Measurements from ENCODE around the gene PRKG1.

PRKG1 gene

DNA sequence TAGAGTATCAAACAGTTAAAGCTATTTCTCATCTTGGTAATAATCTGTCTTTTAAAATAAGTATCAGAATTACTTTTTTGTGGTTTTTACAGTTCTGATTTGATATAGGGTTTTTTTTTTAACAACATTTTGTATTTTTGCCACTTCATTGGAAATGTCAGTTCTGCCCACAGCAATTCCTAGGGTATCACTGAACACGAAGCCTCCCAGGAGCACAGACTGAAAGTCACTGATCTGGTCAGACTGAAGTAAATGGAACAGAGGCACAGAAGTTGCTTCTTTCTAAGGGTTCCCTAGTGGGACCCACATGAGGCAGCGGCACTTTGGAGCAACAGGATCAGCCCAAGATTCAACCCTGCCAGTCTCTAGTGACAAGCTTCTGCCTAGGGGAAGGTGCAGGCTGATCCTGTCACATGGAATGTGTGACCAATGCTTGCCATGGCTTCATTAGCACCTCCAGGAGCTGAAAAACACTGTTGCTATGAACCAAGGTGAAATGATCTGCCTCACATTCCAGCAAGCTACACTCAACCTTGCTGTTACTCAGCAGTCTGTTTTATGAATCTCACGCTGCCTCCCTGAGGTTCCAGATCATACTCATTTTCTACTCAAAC is 898.6 kb downstream of the PRKG1 start:
- FAIRE-seq, result no peak

DNA sequence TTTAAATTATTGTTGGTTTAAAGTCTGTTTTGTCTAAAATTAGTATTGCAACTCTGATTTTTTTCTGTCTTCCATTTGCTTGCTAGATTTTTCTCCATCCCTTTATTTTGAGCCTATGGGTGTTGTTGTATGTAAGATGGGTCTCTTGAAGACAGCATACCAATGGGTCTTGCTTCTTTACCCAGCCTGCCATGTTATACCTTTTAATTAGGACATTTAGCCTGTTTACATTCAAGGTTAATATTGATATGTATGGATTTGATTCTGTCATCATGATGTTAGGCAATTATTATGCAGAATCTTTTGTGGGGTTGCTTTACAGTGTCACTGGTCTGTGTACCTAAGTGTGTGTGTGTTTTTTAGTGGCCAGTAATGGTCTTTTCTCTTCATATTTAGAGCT is 906.5 kb downstream of the PRKG1 start:
- FAIRE-seq, result no peak

DNA sequence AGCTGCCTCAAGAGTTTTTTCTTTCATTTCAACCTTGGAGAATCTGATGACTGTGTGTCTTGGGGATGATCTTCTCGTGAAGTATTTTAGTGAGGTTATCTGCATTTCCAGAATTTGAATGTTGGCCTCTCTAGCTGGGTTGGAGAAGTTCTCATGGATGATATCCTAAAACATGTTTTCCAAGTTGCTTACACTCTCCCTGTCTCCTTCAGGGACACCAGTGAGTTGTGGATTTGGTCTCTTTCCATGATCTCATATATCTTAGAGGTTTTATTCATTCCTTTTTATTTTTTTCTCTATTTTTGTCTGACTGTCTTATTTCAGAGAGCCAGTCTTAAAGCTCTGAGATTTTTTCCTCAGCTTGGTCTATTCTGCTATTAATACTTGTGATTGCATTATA is 907.4 kb downstream of the PRKG1 start:
- FAIRE-seq, result no peak

DNA sequence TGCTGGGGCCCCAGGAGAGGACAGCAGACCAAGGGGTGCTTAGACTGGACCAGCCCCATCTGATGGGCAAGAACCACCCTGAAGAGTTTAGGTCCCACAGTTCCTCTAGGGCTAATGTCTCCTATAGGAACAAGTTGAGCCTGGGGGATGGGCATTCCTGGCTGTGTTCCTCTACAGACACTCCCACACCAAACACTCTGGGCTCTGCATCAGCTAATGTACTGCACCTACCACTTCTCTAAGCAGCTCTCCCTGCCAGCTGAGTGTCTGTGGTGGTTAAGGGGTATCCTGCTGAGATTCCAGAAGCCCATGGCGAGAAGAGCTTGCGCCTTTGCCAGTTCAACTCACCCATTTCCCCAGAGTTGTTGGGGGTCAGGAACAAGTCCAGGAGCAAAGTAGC is 909.2 kb downstream of the PRKG1 start:
- FAIRE-seq, result no peak

DNA sequence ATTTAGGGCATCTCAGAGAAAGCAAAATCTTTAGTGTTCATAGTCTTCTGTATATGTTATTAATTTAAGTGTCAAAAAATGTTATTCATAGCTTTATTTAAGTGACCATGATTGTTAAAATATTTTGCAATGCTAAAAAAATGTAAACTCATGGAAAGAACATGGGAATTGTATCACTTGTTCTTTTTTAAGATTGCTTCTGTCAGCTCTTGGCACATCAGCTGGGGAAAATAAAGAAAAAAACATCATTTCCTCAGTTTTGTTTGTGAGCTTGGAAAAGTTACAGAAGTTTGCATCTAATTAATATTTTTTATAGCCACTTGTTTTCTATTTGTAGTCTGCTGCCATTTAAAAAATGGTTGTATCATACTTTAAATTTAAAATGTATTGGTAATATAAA is 911.0 kb downstream of the PRKG1 start:
- peak; percentile 21 for FAIRE-seq

DNA sequence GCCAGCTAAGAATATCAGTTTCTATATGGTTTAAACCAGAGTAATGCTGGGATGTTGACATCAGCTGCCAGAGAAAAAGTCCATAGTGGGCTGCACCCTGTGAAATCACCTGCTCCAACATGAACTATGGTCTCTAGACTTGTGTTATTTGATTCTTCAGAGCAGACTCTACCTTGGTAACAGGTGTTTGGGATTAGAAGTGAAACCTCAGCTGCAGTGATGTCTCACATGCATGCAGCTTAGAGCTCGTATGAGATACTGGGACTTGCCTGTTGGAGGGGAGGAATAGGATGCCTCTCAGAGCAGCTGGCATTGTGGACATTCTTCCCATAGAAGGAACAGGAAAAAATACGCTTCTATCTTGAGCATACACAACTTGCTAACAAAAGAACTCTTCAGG is 912.2 kb downstream of the PRKG1 start:
- no peak for FAIRE-seq

DNA sequence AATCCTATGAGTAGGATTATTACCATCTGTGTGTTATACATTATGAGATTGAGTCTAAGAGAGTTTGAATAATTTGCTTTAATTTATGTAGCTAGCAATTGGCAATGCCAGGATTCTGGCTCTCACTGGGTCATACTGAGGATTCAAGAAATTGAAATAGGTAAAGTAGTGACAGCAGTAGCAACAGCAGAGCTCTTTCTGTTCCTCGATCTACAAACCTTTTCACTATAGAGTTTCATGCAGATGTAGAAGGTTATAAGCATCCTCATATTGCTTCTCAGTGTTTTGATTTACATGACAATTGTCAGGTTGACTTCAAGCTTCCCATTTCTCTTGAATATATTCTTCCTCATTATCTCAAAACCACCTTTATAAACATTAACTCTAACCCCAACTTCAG is 919.2 kb downstream of the PRKG1 start:
- no peak for FAIRE-seq

DNA sequence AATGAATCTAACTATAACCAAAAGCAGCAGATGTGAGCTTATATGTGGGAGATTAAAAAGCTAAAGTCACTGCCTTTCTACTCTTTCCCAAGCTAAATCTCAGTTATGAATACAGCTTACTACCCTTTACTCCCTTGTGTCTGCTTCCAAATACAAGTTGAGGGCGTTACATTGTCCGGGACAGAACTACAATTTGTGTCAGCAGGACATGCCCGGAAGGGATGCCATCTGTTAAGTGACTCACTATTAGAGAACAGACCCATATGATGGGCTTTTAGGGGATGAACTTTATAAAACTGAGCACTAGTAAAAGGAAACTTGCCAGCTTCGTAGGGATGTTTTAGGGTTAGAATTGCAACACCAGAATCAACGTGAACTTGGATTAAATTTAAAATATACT is 924.8 kb downstream of the PRKG1 start:
- FAIRE-seq, result no peak

DNA sequence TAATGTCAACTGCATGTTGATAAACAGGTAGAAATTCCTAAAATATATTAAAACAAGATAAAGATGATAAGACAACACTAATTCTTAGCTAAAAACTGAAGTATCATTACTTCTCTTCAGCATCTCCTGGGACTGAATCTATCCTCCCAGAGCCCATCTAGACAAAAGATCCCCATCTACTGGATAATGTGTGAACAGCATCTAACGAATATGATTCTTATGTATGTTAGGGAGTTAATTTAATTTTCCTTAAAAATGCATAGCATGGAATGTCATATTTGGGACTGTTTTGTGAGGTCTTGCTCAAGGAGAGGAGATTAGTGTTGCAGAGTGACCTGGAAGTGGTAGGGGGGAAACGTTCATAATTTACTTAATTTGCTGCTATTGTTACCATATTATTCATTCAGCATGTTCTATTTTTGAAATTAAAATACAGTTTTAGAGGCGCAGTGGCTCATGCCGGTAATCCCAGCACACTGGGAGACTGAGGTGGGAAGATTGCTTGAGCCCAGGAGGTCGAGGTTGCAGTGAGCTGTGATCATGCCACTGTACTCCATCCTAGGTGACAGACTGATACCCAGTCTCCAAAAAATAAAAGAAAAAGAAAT is 930.2 kb downstream of the PRKG1 start:
- peak; percentile 39 for FAIRE-seq

DNA sequence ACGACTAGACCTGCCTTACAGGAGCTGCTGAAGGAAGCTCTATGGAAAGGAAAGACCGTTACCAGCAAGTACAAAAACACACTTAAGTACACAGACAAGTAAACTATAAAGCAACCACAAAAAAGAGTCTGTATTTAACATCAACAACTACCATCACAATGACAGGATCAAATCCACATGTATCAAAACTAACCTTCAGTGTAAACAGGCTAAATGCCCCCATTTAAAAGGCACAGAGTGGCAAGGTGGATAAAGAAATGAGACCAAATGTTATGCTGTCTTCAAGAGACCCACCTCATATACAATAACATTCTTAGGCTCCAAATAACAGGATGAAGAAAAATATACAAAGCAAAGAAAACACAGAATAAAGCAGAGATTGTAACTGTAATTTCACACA is 932.8 kb downstream of the PRKG1 start:
- no peak for FAIRE-seq

DNA sequence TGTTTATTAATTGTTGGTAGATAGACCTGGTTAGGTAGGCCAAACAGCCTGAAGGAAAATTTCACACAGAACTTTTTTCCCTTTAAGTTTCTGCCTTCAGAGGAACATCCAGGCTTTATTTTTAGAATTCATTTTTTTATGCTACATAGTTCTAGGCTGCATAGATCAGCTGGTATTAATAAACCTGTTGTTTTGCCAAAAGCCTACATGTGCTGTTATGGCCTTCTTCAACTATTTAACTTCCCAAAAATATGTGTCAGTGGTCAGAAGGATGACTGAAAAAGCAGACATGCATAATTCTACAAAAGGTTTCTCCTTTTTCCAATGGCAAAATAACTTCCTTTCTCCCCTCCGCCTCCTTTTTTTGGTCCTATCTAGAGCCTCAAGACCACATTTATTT is 936.8 kb downstream of the PRKG1 start:
- FAIRE-seq, result no peak

DNA sequence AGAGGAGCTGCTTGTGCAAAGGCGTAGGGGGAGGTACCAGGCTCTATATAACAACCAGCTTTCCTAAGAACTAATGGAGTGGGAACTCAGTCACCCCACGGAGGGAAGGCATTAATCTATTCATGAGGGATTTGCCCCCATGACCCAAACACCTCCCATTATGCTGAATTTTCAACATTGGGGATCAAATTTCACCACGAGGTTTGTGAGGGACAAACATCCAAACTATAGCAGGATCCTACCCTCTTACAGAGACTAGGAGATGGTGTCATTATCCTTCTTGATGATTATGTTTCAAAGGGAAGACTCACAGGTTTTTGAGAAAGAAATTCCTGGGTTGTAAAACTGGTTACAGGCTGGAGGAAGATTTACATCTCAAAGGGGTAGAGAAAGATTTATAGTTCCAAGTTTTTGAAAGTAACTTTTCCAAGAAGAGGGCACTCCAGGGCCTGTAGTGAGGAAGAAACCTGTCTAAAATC is 944.8 kb downstream of the PRKG1 start:
- no peak for FAIRE-seq

DNA sequence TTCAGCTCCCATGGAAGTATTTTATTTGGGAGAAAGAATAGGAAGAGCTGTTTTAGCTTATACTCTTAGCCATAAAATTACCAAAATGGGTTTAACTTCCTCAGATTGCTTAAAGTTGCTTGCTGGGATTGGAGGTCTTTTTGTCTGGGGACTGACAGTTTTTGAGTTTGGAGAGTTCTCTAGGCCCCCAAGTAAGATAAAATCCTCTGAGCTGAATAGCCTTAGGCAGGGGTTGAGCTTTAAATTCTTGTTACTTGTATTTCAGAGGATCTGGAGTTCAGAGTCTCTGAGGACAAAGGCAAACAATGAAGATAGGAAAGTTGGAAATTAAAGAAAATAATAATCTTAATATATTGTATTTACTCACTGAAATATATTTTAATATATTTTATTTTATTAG is 945.4 kb downstream of the PRKG1 start:
- FAIRE-seq, result no peak

DNA sequence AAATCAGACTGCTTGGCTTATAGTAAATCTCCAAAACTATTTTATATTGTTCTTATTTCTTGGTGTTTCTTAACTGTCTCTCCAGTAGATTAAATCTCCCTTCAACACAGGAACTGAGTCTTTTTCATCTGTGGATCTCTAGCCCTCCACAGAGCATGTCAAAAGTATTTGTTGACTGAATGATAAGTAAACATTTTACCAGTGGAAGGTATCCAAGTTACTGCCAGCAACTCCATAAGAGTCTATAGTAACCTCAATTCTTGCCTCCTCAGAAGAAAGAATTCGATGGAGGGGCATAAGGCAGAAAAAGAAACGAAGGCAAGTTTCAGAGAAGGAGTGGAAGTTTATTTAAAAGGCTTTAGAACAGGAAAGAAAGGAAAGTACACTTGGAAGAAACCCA is 945.9 kb downstream of the PRKG1 start:
- FAIRE-seq, result no peak

DNA sequence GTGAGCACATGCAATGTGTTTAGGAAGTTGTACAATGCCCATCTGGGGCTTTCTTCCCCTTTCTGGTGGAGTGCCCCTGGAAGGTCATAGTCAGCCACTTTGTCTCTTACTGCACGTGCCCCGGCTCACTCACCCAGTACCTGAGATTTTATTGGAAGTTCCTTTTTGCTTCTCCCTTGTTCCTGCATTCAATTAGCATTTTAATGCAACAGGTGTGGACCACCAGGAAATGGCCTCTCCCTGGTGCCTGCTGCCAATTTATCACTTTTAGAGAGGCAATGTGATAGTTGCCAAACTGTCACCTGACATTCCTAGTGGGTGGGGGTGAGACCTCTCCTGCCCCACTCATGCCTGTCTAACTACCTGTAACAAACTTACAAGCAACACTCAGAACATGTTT is 946.4 kb downstream of the PRKG1 start:
- no peak for FAIRE-seq

DNA sequence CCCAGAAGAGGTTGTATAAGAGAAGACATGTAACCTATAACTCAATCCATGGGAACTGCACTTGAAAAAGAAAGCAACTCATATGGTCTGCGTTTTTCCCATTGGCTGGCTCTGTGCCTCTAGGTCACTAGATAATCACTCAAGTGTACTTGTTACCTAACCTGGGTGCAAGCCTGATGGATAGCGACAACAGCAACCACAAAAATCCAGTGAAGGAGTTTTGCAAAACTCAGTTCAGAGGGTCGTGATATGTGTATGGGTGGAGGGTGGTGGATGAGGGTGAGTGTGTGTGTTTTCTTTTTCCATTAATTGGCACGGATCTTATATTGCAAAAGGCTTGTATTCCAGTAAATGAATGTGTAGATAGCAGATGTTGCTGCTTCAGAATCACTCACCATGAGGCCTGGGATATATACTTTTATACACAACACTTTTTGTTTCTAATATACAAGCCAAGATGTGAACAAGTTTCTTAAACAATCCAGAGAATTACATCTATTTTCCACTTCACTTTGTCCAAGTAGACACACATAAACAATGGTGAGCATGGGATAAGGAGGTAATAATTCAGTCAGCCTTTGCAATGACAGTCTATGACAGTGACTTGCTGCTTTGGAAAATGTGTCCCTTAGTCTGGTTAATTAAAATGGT is 952.9 kb downstream of the PRKG1 start:
- no peak for FAIRE-seq

DNA sequence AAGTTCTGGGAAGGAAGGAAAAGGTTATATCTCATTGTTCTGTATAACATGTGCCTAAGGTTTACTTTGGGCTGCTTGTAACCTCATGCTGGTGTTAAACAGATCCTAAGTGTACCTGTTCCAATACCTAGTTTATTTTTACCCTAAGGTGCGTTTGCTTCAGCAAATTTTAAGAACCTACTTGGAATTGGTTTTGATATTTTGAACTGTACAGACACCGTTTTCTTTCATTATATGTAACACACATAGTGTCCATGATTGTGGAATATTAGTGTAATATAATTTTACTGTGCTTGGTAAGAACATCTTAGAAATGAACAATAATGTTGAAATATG is 954.2 kb downstream of the PRKG1 start:
- no peak for FAIRE-seq

DNA sequence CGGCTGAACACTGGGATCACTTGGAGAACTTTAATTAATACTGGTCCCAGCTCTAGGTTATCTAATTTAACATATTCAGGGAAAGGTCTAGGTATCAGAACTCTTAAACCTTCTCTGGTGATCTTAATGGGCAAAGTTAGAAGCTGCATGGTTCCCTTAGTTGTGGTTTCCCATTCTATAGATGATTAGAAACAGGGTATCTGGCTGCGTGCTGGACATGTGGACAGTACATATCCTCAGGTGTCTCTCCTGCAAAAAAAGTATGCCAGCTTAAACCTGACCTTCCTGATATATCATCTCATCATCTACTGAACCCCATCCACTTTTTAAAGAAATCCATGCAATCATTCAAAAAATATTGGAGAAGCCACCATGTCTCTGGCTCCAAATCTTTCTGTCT is 955.3 kb downstream of the PRKG1 start:
- FAIRE-seq, result no peak

DNA sequence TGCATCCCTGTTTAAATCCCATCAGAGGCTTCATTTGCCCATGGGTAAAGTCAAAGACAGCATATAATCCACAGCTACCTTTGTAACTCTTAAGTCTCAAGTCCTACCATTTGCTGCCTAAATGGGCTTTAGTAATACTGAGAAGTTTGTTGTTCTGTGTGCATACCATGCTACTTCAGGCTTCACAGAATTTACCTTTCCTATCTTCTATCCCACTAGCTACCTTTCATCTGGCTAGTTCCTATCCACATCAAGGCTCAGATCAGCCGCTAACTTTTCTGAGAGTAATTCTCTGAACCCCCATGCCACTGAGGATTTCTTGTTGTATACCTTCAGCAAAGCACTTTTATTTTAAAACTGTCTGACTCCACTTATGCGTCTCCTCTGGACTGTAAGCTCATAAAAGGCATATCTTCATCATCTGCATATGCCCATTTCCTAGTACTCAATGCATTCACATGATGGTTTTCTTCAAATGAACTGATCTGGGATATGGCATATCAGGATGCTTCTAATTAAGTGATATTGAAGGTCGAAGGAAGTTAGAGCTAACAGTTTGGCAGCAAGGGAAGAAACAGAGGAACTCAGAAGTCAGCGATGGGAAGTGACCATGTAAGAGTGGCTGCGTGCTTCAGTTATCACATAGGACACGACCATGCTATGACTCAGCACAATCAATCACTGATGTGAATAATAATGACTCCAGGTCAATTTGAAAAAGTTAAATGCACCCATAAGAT is 955.9 kb downstream of the PRKG1 start:
- no peak for FAIRE-seq

DNA sequence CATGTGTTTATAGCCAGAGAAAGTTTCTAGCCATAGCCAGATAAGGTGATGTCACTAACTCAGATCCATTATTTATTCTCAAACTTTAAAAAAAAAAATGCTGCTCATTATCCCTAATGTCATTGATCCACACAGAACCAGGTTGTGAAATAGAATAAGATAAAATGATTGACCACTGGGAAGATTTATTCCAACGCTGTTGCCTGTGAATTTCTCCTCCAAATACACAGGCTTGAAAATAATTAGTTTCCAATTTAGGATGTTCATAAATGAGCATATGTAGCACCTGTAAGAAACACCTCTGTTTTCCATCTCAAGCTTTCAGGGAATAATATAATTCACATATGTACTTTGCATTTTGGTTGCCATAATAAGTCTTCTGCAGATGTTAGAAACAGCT is 956.7 kb downstream of the PRKG1 start:
- no peak for FAIRE-seq

DNA sequence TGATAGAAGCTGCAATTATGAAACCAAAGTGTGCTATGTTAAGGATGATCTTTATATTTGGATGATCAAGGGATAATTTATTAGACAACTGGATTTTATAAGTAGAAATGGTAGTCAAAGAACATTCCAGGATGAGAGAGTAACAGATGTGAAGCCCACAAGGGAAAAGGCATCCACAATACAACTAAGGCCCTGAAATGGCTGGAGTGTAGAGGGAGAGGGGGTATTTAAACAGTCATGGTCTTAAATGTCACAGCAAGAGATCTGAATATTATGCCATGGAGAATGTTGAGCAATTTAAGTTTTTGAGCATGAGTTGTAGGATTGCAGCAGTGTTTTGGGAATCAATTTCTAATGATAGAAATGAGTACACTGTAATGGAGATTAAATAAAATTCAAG is 957.5 kb downstream of the PRKG1 start:
- no peak for FAIRE-seq

DNA sequence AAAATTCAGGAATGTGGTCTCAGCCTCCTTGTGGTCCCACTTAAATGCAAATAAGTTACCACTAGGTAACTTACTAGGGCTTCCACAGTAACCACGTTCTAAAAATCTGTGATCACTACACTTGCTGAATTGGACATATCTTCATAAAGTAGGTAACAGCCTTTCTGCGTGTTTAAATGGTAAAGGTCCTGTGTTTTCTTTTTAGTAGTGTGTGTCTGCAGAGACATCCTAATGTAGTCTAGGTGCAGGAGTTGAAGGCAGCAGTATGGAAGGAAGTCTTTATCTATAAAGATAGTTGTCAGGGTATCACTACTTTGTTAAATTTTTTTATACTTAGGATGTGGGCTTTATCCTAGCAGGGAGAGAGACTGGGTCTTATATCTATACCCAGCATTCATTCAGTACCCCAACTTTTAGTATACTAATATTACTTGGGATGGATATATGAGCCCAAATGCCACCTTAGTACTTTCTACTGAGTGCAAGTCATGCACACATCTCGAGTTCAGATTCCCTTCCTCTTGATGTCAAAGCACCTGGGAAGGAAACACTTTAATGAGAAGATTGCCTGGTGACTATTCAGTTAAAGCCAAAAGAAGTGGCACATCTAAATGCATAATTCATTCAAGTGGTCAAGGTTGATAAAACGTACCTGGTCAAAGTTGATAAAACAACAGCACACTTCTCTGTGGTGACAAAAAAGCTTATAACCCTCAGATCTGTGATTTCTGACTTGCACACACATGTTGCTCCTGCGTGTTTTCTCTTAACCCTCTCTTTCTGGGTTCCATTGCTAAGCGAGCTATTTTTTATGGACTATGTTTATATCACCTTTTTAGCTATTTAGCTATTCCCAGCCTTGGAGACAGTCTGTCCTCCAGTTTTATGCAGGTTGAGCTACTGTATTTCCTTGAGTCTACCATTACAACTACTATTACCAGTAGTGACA is 958.7 kb downstream of the PRKG1 start:
- FAIRE-seq, result no peak

All from endometrium (tissue), 2 donors.